SK-N-SH treated with all-trans-retinoic acid at 6 μM for 48 hours (cell line): Measurements from ENCODE around the gene CCDC186.

Experiments
- ATAC-seq: fragments of 200-7000 bp; cut with Tn5 transposase; 3 replicates; pipeline ENCODE4 v1.9.1; 2020; ENCODE audit warnings: mild to moderate bottlenecking, moderate library complexity
- ARNTL ChIP-seq: fragments of 450-650 bp; formaldehyde crosslinking; IDR thresholded peaks from 2 replicates; pipeline ENCODE4 v1.5.0; 2020; ENCODE audit warnings: low read depth, mild to moderate bottlenecking, moderate library complexity, borderline replicate concordance
- BACH2 ChIP-seq: fragments of 250-450 bp; sonication (Bioruptor Pico); IDR thresholded peaks from 2 replicates; pipeline ENCODE4 v1.9.0; 2021; ENCODE audit warnings: mild to moderate bottlenecking, borderline replicate concordance
- CSDC2 ChIP-seq: fragments of 250-450 bp; sonication (Bioruptor Pico); IDR thresholded peaks from 2 replicates; pipeline ENCODE4 v1.5.0; 2020; ENCODE audit warnings: mild to moderate bottlenecking, moderate library complexity
- CSRNP3 ChIP-seq: fragments of 250-450 bp; sonication (Bioruptor Pico); IDR thresholded peaks from 2 replicates; pipeline ENCODE4 v1.5.1; 2021; ENCODE audit warnings: mild to moderate bottlenecking, moderate library complexity
- ESRRG ChIP-seq: fragments of 250-450 bp; sonication (Bioruptor Pico); IDR thresholded peaks from 2 replicates; pipeline ENCODE4 v1.6.1; 2021; ENCODE audit warnings: mild to moderate bottlenecking
- GLIS3 ChIP-seq: fragments of 250-450 bp; sonication (Bioruptor Pico); IDR thresholded peaks from 2 replicates; pipeline ENCODE4 v1.5.0; 2020; ENCODE audit warnings: mild to moderate bottlenecking, moderate library complexity
- ISL1 ChIP-seq: fragments of 250-450 bp; sonication (Bioruptor Pico); IDR thresholded peaks from 2 replicates; pipeline ENCODE4 v2.1.2; 2022; ENCODE audit warnings: mild to moderate bottlenecking, moderate library complexity
- OSR1 ChIP-seq: fragments of 250-450 bp; sonication (Bioruptor Pico); IDR thresholded peaks from 2 replicates; pipeline ENCODE4 v1.8.0; 2022; ENCODE audit warnings: moderate library complexity, mild to moderate bottlenecking, inconsistent platforms
- PATZ1 ChIP-seq: fragments of 250-450 bp; sonication (Bioruptor Pico); IDR thresholded peaks from 2 replicates; pipeline ENCODE4 v1.8.0; 2020; ENCODE audit warnings: mild to moderate bottlenecking, moderate library complexity, borderline replicate concordance
- POU6F1 ChIP-seq: fragments of 250-450 bp; sonication (Bioruptor Pico); IDR thresholded peaks from 2 replicates; pipeline ENCODE4 v1.8.0; 2021; ENCODE audit warnings: low read depth, mild to moderate bottlenecking, moderate library complexity, borderline replicate concordance
- PPARA ChIP-seq: fragments of 250-450 bp; sonication (Bioruptor Pico); IDR thresholded peaks from 2 replicates; pipeline ENCODE4 v1.5.0; 2020; ENCODE audit warnings: mild to moderate bottlenecking, borderline replicate concordance
- RARB ChIP-seq: fragments of 250-450 bp; sonication (Bioruptor Pico); IDR thresholded peaks from 2 replicates; pipeline ENCODE4 v1.8.0; 2021; ENCODE audit warnings: mild to moderate bottlenecking, moderate library complexity
- SNAI2 ChIP-seq: fragments of 250-450 bp; sonication (Bioruptor Pico); IDR thresholded peaks from 2 replicates; pipeline ENCODE4 v1.5.0; 2020; ENCODE audit warnings: mild to moderate bottlenecking, moderate library complexity
- TCF4 ChIP-seq: fragments of 250-450 bp; sonication (Bioruptor Pico); IDR thresholded peaks from 2 replicates; pipeline ENCODE4 v1.8.0; 2021; ENCODE audit warnings: mild to moderate bottlenecking, moderate library complexity, borderline replicate concordance
- TOX ChIP-seq: fragments of 250-450 bp; sonication (Bioruptor Pico); IDR thresholded peaks from 2 replicates; pipeline ENCODE4 v1.8.0; 2021; ENCODE audit warnings: mild to moderate bottlenecking, moderate library complexity, borderline replicate concordance
- ZC3H10 ChIP-seq: fragments of 250-450 bp; sonication (Bioruptor Pico); IDR thresholded peaks from 2 replicates; pipeline ENCODE4 v1.5.1; 2021; ENCODE audit warnings: mild to moderate bottlenecking, moderate library complexity
- ZFP30 ChIP-seq: fragments of 450-650 bp; formaldehyde crosslinking; IDR thresholded peaks from 2 replicates; pipeline ENCODE4 v1.5.0; 2022; ENCODE audit warnings: mild to moderate bottlenecking, moderate library complexity
- ZNF565 ChIP-seq: fragments of 450-650 bp; formaldehyde crosslinking; conservative IDR thresholded peaks from 2 replicates; pipeline ENCODE4 v1.5.0; 2020; ENCODE audit warnings: low read depth, mild to moderate bottlenecking, moderate library complexity
- ZNF70 ChIP-seq: fragments of 450-650 bp; formaldehyde crosslinking; IDR thresholded peaks from 2 replicates; pipeline ENCODE4 v1.5.0; 2020; ENCODE audit warnings: mild to moderate bottlenecking, moderate library complexity
- ZNF8 ChIP-seq: fragments of 450-650 bp; formaldehyde crosslinking; IDR thresholded peaks from 2 replicates; pipeline ENCODE4 v1.5.0; 2020; ENCODE audit warnings: mild to moderate bottlenecking, moderate library complexity

The CCDC186 gene

GRCh38 chr10:114115661-114116445 is 58.1 kb downstream of the CCDC186 start:
- ATAC-seq = no peak; the same call in 2 of the 3 replicates

GRCh38 chr10:114110174-114110972 is 63.6 kb downstream of the CCDC186 start:
- peak; percentile 63 for ATAC-seq
- no peak for TF ChIP-seq PPARA (CRISPR knock-in tag)
- TF ChIP-seq ZNF565 (CRISPR knock-in tag) = no peak
- TF ChIP-seq ZFP30 (CRISPR knock-in tag) = no peak
- TF ChIP-seq ARNTL (CRISPR knock-in tag) = no peak
- no peak for TF ChIP-seq POU6F1
- no peak for TF ChIP-seq OSR1 (CRISPR knock-in tag)

More at GRCh38 chr10:114115661-114116445, 58.1 kb downstream of the CCDC186 start:
- TF ChIP-seq OSR1 (CRISPR knock-in tag) = no peak
- no peak for TF ChIP-seq POU6F1
- TF ChIP-seq RARB (CRISPR knock-in tag) = no peak
- no peak for TF ChIP-seq ESRRG (CRISPR knock-in tag)
- TF ChIP-seq CSRNP3 (CRISPR knock-in tag) = no peak
- TF ChIP-seq ARNTL (CRISPR knock-in tag) = no peak
- TF ChIP-seq ISL1 (CRISPR knock-in tag) = no peak
- TF ChIP-seq ZNF8 (CRISPR knock-in tag) = no peak
- no peak for TF ChIP-seq TCF4 (CRISPR knock-in tag)
- no peak for TF ChIP-seq PPARA (CRISPR knock-in tag)
- TF ChIP-seq PATZ1 (CRISPR knock-in tag) = no peak
- TF ChIP-seq TOX (CRISPR knock-in tag) = no peak
- TF ChIP-seq ZFP30 (CRISPR knock-in tag) = no peak
- TF ChIP-seq ZC3H10 (CRISPR knock-in tag) = no peak
- no peak for TF ChIP-seq ZNF565 (CRISPR knock-in tag)
- no peak for TF ChIP-seq SNAI2
- TF ChIP-seq BACH2 (CRISPR knock-in tag) = no peak
- TF ChIP-seq ZNF70 (CRISPR knock-in tag) = no peak
- TF ChIP-seq CSDC2 (CRISPR knock-in tag) = no peak
- TF ChIP-seq, all 23 proteins: peak for 0

GRCh38 chr10:114103284-114103683 is 70.7 kb downstream of the CCDC186 start:
- peak; percentile 82 for ATAC-seq

More at GRCh38 chr10:114103284-114103683, 70.7 kb downstream of the CCDC186 start:
- no peak for TF ChIP-seq PPARA (CRISPR knock-in tag)
- no peak for TF ChIP-seq TCF4 (CRISPR knock-in tag)
- TF ChIP-seq CSDC2 (CRISPR knock-in tag) = no peak
- TF ChIP-seq ZNF70 (CRISPR knock-in tag) = no peak
- TF ChIP-seq ISL1 (CRISPR knock-in tag) = no peak
- TF ChIP-seq GLIS3 (CRISPR knock-in tag) = no peak
- TF ChIP-seq ZNF8 (CRISPR knock-in tag) = no peak
- TF ChIP-seq ZFP30 (CRISPR knock-in tag) = no peak
- no peak for TF ChIP-seq SNAI2
- no peak for TF ChIP-seq POU6F1
- TF ChIP-seq CSRNP3 (CRISPR knock-in tag) = no peak
- no peak for TF ChIP-seq ZNF565 (CRISPR knock-in tag)
- TF ChIP-seq ZC3H10 (CRISPR knock-in tag) = no peak
- TF ChIP-seq TOX (CRISPR knock-in tag) = no peak
- TF ChIP-seq ESRRG (CRISPR knock-in tag) = no peak
- TF ChIP-seq BACH2 (CRISPR knock-in tag) = no peak
